Activated T-cell treated with anti-CD3 and anti-CD28 coated beads, Interleukin-2, amount 50 U/mL, for 72 hours (primary cell): ENCODE measurements around the gene PHF14. TPM values are rescaled to one million over a fixed set of nuclear protein-coding genes. Genes with fewer than 3 reads are reported as not detected.
"Not testable (repeated sequence)": the region's sequence is repeated elsewhere in the genome, so short reads cannot be mapped to it uniquely, and the experiment has no call there.

Source experiments
- ATAC-seq, 2 donors: fragments of 150-1000 bp; cut with Tn5 transposase; replicated peaks in 1 of 2; 2 replicates each; pipeline ENCODE4 v1.10.0; 2021; ENCODE audit warnings: moderate library complexity in 2 of 2, mild to moderate bottlenecking in 1 of 2
- DNase-seq, 2 donors: peaks; one replicate each; pipeline ENCODE4 v3.0.0; 2021 to 2022; ENCODE audit warnings: mixed read lengths in 1 of 2
- H3K27ac Mint-ChIP-seq: one replicate; pipeline ENCODE4 v1.8.0; 2022; ENCODE audit warnings: mild to moderate bottlenecking, moderate library complexity, mixed read lengths
- H3K27me3 Mint-ChIP-seq: one replicate; pipeline ENCODE4 v1.8.0; 2022; ENCODE audit warnings: low read depth, mixed read lengths
- H3K36me3 Mint-ChIP-seq, 2 donors: one replicate each; pipeline ENCODE4 v1.8.0; 2022; ENCODE audit warnings: mixed read lengths in 2 of 2, mild to moderate bottlenecking in 1 of 2; ENCODE audit not compliant: insufficient read depth in 2 of 2
- H3K4me1 Mint-ChIP-seq: one replicate; pipeline ENCODE4 v1.8.0; 2022; ENCODE audit warnings: low read depth, mixed read lengths
- H3K4me3 Mint-ChIP-seq, 2 donors: one replicate each; pipeline ENCODE4 v1.8.0; 2022; ENCODE audit warnings: mild to moderate bottlenecking in 2 of 2, mixed read lengths in 2 of 2, moderate library complexity in 2 of 2
- H3K9me3 Mint-ChIP-seq, 2 donors: one replicate each; pipeline ENCODE4 v1.8.0; 2022; ENCODE audit warnings: mixed read lengths in 2 of 2
- total RNA-seq, 2 donors: library from RNA; stranded (reverse); gene quantifications; one replicate each; pipeline ENCODE4 v1.2.3, GENCODE V29; 2022

PHF14 gene, protein sequence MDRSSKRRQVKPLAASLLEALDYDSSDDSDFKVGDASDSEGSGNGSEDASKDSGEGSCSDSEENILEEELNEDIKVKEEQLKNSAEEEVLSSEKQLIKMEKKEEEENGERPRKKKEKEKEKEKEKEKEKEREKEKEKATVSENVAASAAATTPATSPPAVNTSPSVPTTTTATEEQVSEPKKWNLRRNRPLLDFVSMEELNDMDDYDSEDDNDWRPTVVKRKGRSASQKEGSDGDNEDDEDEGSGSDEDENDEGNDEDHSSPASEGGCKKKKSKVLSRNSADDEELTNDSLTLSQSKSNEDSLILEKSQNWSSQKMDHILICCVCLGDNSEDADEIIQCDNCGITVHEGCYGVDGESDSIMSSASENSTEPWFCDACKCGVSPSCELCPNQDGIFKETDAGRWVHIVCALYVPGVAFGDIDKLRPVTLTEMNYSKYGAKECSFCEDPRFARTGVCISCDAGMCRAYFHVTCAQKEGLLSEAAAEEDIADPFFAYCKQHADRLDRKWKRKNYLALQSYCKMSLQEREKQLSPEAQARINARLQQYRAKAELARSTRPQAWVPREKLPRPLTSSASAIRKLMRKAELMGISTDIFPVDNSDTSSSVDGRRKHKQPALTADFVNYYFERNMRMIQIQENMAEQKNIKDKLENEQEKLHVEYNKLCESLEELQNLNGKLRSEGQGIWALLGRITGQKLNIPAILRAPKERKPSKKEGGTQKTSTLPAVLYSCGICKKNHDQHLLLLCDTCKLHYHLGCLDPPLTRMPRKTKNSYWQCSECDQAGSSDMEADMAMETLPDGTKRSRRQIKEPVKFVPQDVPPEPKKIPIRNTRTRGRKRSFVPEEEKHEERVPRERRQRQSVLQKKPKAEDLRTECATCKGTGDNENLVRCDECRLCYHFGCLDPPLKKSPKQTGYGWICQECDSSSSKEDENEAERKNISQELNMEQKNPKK
- total RNA-seq: 10 to 100 TPM; 34.3 to 40.1 TPM

- Mint-ChIP-seq H3K27ac (peak within 1 kb of the TSS; percentile 74), H3K9me3 (no peaks in the 10 kb centered on the region), H3K36me3 (peaks cover 9 to 15% of the 10 kb centered on the region in 2 donors), H3K4me1 (peaks cover 31% of the 10 kb centered on the region), H3K27me3 (no peaks in the 10 kb centered on the region), H3K4me3 (peak within 1 kb of the TSS; percentile 92 to 96)
- ATAC-seq (peak; percentile 97 to 98), DNase-seq (peak; percentile 94 to 95)
These were observed at the start of gene PHF14 for GRCh38 chr7:10973061-10973941. PHF14 (plus strand) TSS chr7:10973872; CDS start chr7:10974324, 452 bp downstream.

DNA sequence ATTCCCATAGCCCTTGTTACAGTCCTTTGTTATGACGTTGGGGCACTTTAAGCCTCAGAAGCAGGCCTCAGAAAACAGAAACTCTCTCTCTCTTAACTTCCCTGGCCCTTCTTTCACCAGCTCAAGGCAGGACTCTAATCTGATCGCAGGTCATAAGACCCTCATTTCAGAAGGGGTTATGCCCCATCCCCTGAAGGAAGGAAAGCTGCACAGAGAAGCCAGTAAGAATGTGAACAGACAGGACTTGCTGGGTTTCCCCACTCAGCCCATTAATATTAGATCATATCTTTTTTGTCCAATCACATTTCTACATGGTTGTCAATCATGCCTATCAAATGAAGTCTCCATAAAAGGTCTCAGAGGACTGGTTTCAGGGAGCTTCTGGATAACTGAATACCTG is 49.3 kb upstream of the PHF14 start:
- H3K4me3 Mint-ChIP-seq: no peak overlapping the region
- no peaks in the 10 kb centered on the region for H3K9me3 Mint-ChIP-seq
- no peaks in the 10 kb centered on the region for H3K4me1 Mint-ChIP-seq
- H3K36me3 Mint-ChIP-seq: no peaks in the 10 kb centered on the region
- no peak overlapping the region for H3K27ac Mint-ChIP-seq
- DNase-seq: no peak
- H3K27me3 Mint-ChIP-seq: no peaks in the 10 kb centered on the region
- no peak for ATAC-seq

GRCh38 chr7:10928203-10928602 is 45.5 kb upstream of the PHF14 start:
- not testable (repeated sequence) for H3K9me3 Mint-ChIP-seq, H3K4me3 Mint-ChIP-seq, H3K4me1 Mint-ChIP-seq, H3K36me3 Mint-ChIP-seq, DNase-seq, ATAC-seq, H3K27me3 Mint-ChIP-seq
- H3K27ac Mint-ChIP-seq: peak overlapping the region; percentile 86

DNA sequence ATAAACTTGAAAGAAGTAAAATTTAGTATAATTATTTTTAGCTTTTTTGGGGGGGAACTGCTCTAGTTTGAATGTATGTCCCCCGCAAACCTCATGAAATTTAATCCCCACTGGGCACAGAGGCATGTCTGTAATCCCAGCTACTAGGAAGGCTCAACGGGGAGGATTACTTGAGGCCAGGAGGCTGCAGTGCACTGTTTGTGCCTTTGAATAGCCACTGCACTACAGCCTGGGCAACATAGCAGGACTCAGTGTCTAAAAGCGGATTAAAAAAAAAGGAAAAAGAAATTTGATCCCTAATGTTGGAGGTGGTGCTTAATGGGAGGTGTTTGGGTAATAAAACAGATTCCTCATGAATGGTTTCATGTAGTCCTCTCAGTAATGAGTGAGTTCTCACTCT is 43.1 kb upstream of the PHF14 start:
- H3K9me3 Mint-ChIP-seq: no peaks in the 10 kb centered on the region
- no peaks in the 10 kb centered on the region for H3K27me3 Mint-ChIP-seq
- DNase-seq (no peak), ATAC-seq (no peak)
- peaks cover 7% of the 10 kb centered on the region for H3K4me1 Mint-ChIP-seq
- no peak overlapping the region for H3K27ac Mint-ChIP-seq
- H3K4me3 Mint-ChIP-seq: no peak overlapping the region
- peaks cover 0 to 8% of the 10 kb centered on the region in 2 donors for H3K36me3 Mint-ChIP-seq

- H3K27ac Mint-ChIP-seq: no peak overlapping the region
- ATAC-seq: no peak
- H3K4me3 Mint-ChIP-seq: no peak overlapping the region
- DNase-seq: no peak
- no peaks in the 10 kb centered on the region for H3K27me3 Mint-ChIP-seq
- H3K36me3 Mint-ChIP-seq: peaks cover 2 to 10% of the 10 kb centered on the region in 2 donors
- peaks cover 13% of the 10 kb centered on the region for H3K4me1 Mint-ChIP-seq
- no peaks in the 10 kb centered on the region for H3K9me3 Mint-ChIP-seq
These were observed 42.5 kb upstream of the PHF14 start for GRCh38 chr7:10931161-10931560.

DNA sequence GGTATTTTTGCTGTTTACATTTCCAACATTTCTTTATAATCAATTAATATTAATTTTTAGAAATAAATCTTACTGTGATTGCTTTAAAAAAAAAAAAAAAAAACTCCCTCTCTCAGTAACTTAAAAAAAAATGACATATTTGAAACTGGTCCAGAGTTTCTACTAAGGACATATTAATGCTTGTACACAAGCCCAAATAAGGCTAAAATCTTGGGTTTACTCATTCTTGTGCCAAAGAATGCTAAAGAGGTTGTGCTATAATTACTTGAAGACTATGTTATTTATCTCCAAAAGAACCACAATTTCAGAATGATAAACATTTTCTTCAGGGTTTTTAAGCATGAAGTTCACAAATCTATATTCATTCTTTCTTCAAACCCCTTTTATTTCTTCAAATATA is 39.4 kb upstream of the PHF14 start:
- no peaks in the 10 kb centered on the region for H3K27me3 Mint-ChIP-seq
- no peak for ATAC-seq
- no peaks in the 10 kb centered on the region for H3K9me3 Mint-ChIP-seq
- DNase-seq: no peak
- H3K4me1 Mint-ChIP-seq: peaks cover 41% of the 10 kb centered on the region
- peak overlapping the region; percentile 41 for H3K27ac Mint-ChIP-seq
- H3K4me3 Mint-ChIP-seq: no peak overlapping the region
- peaks cover 5 to 18% of the 10 kb centered on the region in 2 donors for H3K36me3 Mint-ChIP-seq

DNA sequence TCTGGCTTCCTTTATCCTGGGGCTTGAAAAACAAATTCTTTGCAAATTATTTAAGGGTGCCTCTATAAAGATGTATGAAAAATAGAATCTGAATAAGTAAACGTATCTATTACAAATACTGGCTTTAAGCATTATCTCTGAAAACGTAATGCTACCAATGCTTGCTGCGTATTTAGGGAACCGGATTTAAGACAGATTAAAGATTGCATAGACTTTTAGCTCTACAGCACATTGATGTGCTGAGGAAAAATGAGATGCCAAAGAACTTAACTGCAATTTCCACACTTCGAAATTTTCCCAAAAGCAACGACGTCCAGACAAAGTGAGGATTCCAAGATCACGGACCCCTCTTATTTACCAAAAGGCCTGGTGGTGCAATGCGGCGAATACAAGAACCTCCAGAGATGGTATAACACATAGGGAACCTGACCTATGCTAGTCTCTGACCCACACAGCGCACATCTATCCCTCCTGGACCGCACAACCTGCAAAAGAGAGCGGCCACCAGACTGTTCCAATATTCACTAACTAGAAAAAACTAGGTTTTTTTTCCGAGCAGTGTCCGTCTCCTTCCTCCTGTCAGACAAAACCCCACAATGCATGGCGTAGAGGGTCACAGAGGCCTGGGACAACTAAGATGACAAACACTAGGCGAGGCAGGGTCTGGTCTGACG is 34.3 kb upstream of the PHF14 start:
- H3K9me3 Mint-ChIP-seq: no peaks in the 10 kb centered on the region
- no peak for DNase-seq
- H3K27ac Mint-ChIP-seq: no peak overlapping the region
- no peaks in the 10 kb centered on the region for H3K27me3 Mint-ChIP-seq
- H3K36me3 Mint-ChIP-seq: peaks cover 5 to 12% of the 10 kb centered on the region in 2 donors
- peaks cover 41% of the 10 kb centered on the region for H3K4me1 Mint-ChIP-seq
- H3K4me3 Mint-ChIP-seq: no peak overlapping the region
- peak in 1 of 2 donors; percentile 6 for ATAC-seq

- Mint-ChIP-seq H3K4me3 (no peak overlapping the region), H3K4me1 (peaks cover 39% of the 10 kb centered on the region), H3K36me3 (peaks cover 5 to 12% of the 10 kb centered on the region in 2 donors), H3K27ac (no peak overlapping the region), H3K27me3 (no peaks in the 10 kb centered on the region), H3K9me3 (no peaks in the 10 kb centered on the region)
- ATAC-seq: peak; percentile 97
- peak; percentile 89 to 92 for DNase-seq
These were observed 33.6 kb upstream of the PHF14 start for GRCh38 chr7:10939911-10940703.

DNA sequence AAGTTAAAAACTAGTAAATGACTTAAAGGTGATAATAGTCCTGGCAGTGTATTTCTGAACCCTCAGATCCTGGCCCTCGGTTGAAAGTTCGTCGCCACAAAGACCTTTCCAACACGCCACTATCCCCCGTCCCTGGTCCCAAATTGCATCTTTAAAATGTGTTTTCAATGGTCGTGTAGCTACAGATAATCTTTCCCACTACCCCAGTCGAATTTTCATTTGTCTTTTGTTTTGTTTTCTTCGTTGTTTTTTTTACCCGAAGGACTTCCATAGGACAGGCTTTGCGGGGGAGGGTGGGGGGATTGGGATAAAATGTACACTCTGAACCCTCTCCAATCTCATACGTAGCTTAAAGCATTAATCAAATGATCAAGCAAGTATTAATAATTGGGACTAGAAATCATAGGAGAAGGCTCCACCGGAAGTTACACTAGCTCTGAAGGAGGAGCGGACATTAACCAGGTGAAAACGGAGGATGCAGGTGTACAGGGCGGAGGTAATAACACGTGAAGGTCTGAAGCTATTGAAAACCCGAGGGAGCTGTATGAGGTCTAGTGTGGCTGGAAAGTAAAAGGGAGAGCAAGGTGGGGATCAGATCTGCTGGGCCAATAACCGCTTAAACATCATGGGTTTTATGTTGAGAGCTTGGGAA is 32.8 kb upstream of the PHF14 start:
- Mint-ChIP-seq H3K27me3 (no peaks in the 10 kb centered on the region), H3K4me3 (no peak overlapping the region), H3K27ac (no peak overlapping the region), H3K36me3 (peaks cover 5 to 11% of the 10 kb centered on the region in 2 donors), H3K9me3 (no peaks in the 10 kb centered on the region), H3K4me1 (peaks cover 32% of the 10 kb centered on the region)
- DNase-seq: peak in 1 of 2 donors; percentile 14
- no peak for ATAC-seq

DNA sequence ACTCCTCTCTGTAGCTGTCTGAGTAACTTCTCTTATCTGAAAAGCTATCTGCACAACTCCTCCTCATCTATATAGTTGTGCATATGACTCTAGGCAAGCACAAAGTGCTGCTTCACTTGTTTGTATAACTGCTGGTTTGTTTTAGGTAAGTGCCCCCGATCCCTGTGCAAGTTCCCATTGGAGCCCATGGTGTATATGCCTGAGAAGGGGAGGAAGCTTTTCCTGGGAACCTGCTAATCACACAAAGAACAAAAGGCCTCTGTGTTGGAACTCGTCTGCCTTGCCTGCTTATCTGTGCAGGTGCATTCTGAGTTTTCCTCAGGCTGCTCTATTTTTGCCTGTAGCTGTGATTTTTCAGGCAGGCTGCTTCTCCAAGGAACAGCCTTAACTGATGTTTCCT is 23.2 kb upstream of the PHF14 start:
- DNase-seq: no peak
- no peak overlapping the region for H3K4me3 Mint-ChIP-seq
- peaks cover 0 to 3% of the 10 kb centered on the region in 2 donors for H3K36me3 Mint-ChIP-seq
- peaks cover 0 to 3% of the 10 kb centered on the region in 2 donors for H3K9me3 Mint-ChIP-seq
- H3K4me1 Mint-ChIP-seq: no peaks in the 10 kb centered on the region
- ATAC-seq: no peak
- H3K27me3 Mint-ChIP-seq: peaks cover 6% of the 10 kb centered on the region
- H3K27ac Mint-ChIP-seq: no peak overlapping the region

- H3K27me3 Mint-ChIP-seq, H3K36me3 Mint-ChIP-seq, H3K4me3 Mint-ChIP-seq, DNase-seq, H3K27ac Mint-ChIP-seq, H3K4me1 Mint-ChIP-seq, ATAC-seq, H3K9me3 Mint-ChIP-seq: not testable (repeated sequence)
These were observed 22.6 kb upstream of the PHF14 start for GRCh38 chr7:10950974-10951578.
